ENCODE results near the gene RDX.

The RDX gene

GRCh38 chr11:110128161-110128560, 168.3 kb downstream of the RDX start:
- DNase-seq (ENCODE audit: low spot score) = no peak

- DNase-seq (ENCODE audit: low spot score) = no peak
These were observed 169.5 kb downstream of the RDX start for GRCh38 chr11:110126936-110127335.

- DNase-seq (ENCODE audit: low spot score) = peak; percentile 18
These were observed 170.8 kb downstream of the RDX start for GRCh38 chr11:110125632-110126031.
